Measurements from ENCODE around the gene FOXC1. TPM values are rescaled to one million over a fixed set of nuclear protein-coding genes. Genes with fewer than 3 reads are reported as not detected.

FOXC1 gene
- polyA plus RNA-seq = 0.09 TPM in 1 of 2 replicates, not detected in the other
- not detected in 2 replicates for polyA minus RNA-seq

DNA sequence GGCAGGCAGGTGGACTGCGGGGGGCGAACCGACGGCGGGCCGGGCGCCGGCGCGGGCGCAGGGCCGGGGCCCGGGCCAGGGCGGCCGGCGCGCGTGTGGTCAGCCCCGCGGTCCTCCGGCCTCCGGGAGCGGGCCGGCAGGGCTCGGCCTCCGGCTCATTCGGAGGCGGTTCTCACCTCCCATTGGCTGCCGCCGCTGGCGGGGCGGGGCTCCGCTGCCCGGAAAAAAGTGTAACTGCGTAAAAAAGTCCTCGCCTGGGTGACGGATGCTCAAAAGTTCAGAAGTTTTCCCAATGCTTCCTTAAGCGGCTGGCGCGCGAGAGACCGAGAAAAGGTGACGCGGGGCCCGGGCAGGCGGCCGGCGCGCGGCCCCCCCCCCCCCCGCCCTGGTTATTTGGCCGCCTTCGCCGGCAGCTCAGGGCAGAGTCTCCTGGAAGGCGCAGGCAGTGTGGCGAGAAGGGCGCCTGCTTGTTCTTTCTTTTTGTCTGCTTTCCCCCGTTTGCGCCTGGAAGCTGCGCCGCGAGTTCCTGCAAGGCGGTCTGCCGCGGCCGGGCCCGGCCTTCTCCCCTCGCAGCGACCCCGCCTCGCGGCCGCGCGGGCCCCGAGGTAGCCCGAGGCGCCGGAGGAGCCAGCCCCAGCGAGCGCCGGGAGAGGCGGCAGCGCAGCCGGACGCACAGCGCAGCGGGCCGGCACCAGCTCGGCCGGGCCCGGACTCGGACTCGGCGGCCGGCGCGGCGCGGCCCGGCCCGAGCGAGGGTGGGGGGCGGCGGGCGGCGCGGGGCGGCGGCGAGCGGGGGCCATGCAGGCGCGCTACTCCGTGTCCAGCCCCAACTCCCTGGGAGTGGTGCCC is at the start of gene FOXC1:
Gene FOXC1 (plus strand): TSS at position 268 of the 849 bp plus-strand sequence. CDS start 531 bp downstream, at position 799.
- Histone ChIP-seq H3K9me2 (ENCODE audit: insufficient read depth, low read length) (no peaks in the 10 kb centered on the region), H3K4me3 (ENCODE audit: low read length) (no peak within 1 kb of the TSS)

DNA sequence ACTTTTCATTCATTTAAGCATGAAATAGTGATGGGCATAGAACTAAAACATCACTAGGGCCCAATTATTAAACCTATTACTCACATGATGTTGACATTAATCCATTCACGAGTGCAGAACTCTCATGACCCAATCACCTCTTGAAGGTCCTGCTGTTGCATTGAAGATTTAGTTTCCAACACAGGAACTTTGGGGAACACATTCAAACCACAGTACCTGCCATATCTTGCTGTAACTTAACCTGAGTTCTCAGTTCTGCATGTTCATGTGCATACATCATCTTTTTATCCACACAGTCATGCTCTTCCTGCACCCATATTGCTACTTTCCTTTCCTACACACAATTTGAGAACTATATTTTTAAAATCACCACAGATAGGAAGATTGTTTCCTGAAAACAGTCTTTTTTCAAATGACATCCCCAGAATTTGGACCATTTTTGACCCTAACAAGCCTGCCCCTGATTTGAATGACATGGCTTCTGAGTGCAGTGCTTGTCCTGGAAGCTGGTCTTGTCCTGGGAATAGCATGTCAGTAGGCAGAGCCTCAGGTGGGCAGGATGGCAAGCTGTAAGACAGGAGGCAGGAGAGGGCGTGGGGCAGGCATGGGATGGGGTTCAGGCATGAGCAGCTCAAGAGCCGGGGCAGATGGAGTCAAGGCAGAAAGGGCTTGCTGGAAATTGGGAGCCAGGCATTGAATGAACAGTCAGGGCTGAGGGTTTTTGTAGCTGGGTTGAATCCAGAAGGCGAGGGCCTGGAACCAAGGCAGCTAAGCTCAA is 49.2 kb upstream of the FOXC1 start:
- Histone ChIP-seq H3K4me3 (ENCODE audit: low read length) (no peak overlapping the region), H3K9me3 (ENCODE audit: low read length) (no peaks in the 10 kb centered on the region), H4K20me1 (ENCODE audit: insufficient read depth) (no peaks in the 10 kb centered on the region), H2AFZ (ENCODE audit: low read depth, low read length) (no peak overlapping the region), H3K36me3 (ENCODE audit: insufficient read depth, low read length) (no peaks in the 10 kb centered on the region), H3K9ac (ENCODE audit: low read length) (no peak overlapping the region), H3K27ac (ENCODE audit: low read length) (no peak overlapping the region), H3K79me2 (replicated peaks; ENCODE audit: insufficient read depth, low read length) (no peaks in the 10 kb centered on the region), H3K9me2 (ENCODE audit: insufficient read depth, low read length) (no peaks in the 10 kb centered on the region), H3K4me2 (ENCODE audit: low read length) (no peak overlapping the region), H3F3A (ENCODE audit: insufficient read depth, low read length, poor library complexity, severe bottlenecking) (no peaks in the 10 kb centered on the region), H3K27me3 (ENCODE audit: insufficient read depth, low read depth, low read length) (no peaks in the 10 kb centered on the region)
- TF ChIP-seq EP300 (conservative IDR thresholded peaks at IDR 0.05; ENCODE audit: poor library complexity, severe bottlenecking) (no peak), EZH2 (IDR thresholded peaks at IDR 0.05; ENCODE audit: borderline replicate concordance, insufficient read depth, low read length, poor library complexity, severe bottlenecking) (no peak), MXI1 (conservative IDR thresholded peaks at IDR 0.05; ENCODE audit: poor library complexity, severe bottlenecking) (no peak), SMC3 (conservative IDR thresholded peaks at IDR 0.05; ENCODE audit: poor library complexity) (no peak), POLR2AphosphoS5 (IDR thresholded peaks at IDR 0.05) (no peak), TAF1 (IDR thresholded peaks at IDR 0.05; ENCODE audit: low read depth) (no peak)
- TF ChIP-seq, protein P1, sequence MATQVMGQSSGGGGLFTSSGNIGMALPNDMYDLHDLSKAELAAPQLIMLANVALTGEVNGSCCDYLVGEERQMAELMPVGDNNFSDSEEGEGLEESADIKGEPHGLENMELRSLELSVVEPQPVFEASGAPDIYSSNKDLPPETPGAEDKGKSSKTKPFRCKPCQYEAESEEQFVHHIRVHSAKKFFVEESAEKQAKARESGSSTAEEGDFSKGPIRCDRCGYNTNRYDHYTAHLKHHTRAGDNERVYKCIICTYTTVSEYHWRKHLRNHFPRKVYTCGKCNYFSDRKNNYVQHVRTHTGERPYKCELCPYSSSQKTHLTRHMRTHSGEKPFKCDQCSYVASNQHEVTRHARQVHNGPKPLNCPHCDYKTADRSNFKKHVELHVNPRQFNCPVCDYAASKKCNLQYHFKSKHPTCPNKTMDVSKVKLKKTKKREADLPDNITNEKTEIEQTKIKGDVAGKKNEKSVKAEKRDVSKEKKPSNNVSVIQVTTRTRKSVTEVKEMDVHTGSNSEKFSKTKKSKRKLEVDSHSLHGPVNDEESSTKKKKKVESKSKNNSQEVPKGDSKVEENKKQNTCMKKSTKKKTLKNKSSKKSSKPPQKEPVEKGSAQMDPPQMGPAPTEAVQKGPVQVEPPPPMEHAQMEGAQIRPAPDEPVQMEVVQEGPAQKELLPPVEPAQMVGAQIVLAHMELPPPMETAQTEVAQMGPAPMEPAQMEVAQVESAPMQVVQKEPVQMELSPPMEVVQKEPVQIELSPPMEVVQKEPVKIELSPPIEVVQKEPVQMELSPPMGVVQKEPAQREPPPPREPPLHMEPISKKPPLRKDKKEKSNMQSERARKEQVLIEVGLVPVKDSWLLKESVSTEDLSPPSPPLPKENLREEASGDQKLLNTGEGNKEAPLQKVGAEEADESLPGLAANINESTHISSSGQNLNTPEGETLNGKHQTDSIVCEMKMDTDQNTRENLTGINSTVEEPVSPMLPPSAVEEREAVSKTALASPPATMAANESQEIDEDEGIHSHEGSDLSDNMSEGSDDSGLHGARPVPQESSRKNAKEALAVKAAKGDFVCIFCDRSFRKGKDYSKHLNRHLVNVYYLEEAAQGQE (IDR thresholded peaks at IDR 0.05; ENCODE audit: borderline replicate concordance) = no peak

More for the DNA sequence above, at the start of gene FOXC1:
- no peak within 1 kb of the TSS for H3K9ac ChIP-seq (ENCODE audit: low read length)
- H4K20me1 ChIP-seq (ENCODE audit: insufficient read depth) = no peaks in the 10 kb centered on the region
- H3K27me3 ChIP-seq (ENCODE audit: insufficient read depth, low read depth, low read length) = peaks cover 93% of the 10 kb centered on the region
- no peaks in the 10 kb centered on the region for H3K79me2 ChIP-seq (replicated peaks; ENCODE audit: insufficient read depth, low read length)
- H3K27ac ChIP-seq (ENCODE audit: low read length) = no peak within 1 kb of the TSS
- TF ChIP-seq RAD21 (conservative IDR thresholded peaks at IDR 0.05) (no peak), EZH2 (IDR thresholded peaks at IDR 0.05; ENCODE audit: borderline replicate concordance, insufficient read depth, low read length, poor library complexity, severe bottlenecking) (no peak), TAF1 (IDR thresholded peaks at IDR 0.05; ENCODE audit: low read depth) (no peak), EP300 (conservative IDR thresholded peaks at IDR 0.05; ENCODE audit: poor library complexity, severe bottlenecking) (no peak), MXI1 (conservative IDR thresholded peaks at IDR 0.05; ENCODE audit: poor library complexity, severe bottlenecking) (no peak), SMC3 (conservative IDR thresholded peaks at IDR 0.05; ENCODE audit: poor library complexity) (no peak), POLR2AphosphoS5 (IDR thresholded peaks at IDR 0.05) (no peak)
- TF ChIP-seq, protein P2, sequence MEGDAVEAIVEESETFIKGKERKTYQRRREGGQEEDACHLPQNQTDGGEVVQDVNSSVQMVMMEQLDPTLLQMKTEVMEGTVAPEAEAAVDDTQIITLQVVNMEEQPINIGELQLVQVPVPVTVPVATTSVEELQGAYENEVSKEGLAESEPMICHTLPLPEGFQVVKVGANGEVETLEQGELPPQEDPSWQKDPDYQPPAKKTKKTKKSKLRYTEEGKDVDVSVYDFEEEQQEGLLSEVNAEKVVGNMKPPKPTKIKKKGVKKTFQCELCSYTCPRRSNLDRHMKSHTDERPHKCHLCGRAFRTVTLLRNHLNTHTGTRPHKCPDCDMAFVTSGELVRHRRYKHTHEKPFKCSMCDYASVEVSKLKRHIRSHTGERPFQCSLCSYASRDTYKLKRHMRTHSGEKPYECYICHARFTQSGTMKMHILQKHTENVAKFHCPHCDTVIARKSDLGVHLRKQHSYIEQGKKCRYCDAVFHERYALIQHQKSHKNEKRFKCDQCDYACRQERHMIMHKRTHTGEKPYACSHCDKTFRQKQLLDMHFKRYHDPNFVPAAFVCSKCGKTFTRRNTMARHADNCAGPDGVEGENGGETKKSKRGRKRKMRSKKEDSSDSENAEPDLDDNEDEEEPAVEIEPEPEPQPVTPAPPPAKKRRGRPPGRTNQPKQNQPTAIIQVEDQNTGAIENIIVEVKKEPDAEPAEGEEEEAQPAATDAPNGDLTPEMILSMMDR (IDR thresholded peaks at IDR 0.05; ENCODE audit: poor library complexity, severe bottlenecking) = no peak
- TF ChIP-seq, protein P1 (IDR thresholded peaks at IDR 0.05; ENCODE audit: borderline replicate concordance) = no peak
- H3F3A ChIP-seq (ENCODE audit: insufficient read depth, low read length, poor library complexity, severe bottlenecking) = no peaks in the 10 kb centered on the region
- no peak within 1 kb of the TSS for H3K4me2 ChIP-seq (ENCODE audit: low read length)
- no peaks in the 10 kb centered on the region for H3K36me3 ChIP-seq (ENCODE audit: insufficient read depth, low read length)
- no peaks in the 10 kb centered on the region for H3K9me3 ChIP-seq (ENCODE audit: low read length)
- H2AFZ ChIP-seq (ENCODE audit: low read depth, low read length) = no peak within 1 kb of the TSS

Measured in neural cell (in vitro differentiated cells).